Skeletal muscle satellite cell (primary cell): ENCODE data around the gene GFM2.
"Not testable (repeated sequence)": the region's sequence is repeated elsewhere in the genome, so short reads cannot be mapped to it uniquely, and the experiment has no call there.

ENCODE experiments used
- H3K27me3 ChIP-seq: 2 replicates; pipeline ENCODE4 v1.7.0; 2013; ENCODE audit warnings: low read length; ENCODE audit not compliant: control insufficient read depth, insufficient read depth
- H3K36me3 ChIP-seq: 2 replicates; pipeline ENCODE4 v1.7.0; 2013; ENCODE audit warnings: mild to moderate bottlenecking, control low read depth, low read length; ENCODE audit not compliant: insufficient read depth
- H3K4me1 ChIP-seq: 2 replicates; pipeline ENCODE4 v1.7.0; 2013; ENCODE audit warnings: low read length; ENCODE audit not compliant: control insufficient read depth, insufficient read depth
- H3K4me2 ChIP-seq: 2 replicates; pipeline ENCODE4 v1.7.0; 2013; ENCODE audit warnings: mild to moderate bottlenecking, low read length
- H3K4me3 ChIP-seq: 2 replicates; pipeline ENCODE4 v1.7.0; 2013; ENCODE audit warnings: low read length
- H3K9ac ChIP-seq: 2 replicates; pipeline ENCODE4 v1.7.0; 2013; ENCODE audit warnings: mild to moderate bottlenecking, low read depth, low read length, moderate library complexity
- H3K9me3 ChIP-seq: replicated peaks from 2 replicates; pipeline ENCODE4 v1.7.0; 2013; ENCODE audit warnings: mild to moderate bottlenecking, control low read depth, low read length

Gene GFM2

GRCh38 chr5:74717596-74717995 is 49.3 kb downstream of the GFM2 start:
- no peak overlapping the region for H3K4me2 ChIP-seq
- H3K36me3 ChIP-seq: peaks cover 37% of the 10 kb centered on the region
- no peaks in the 10 kb centered on the region for H3K4me1 ChIP-seq
- no peak overlapping the region for H3K9ac ChIP-seq
- no peaks in the 10 kb centered on the region for H3K27me3 ChIP-seq
- H3K4me3 ChIP-seq: no peak overlapping the region
- H3K9me3 ChIP-seq: no peaks in the 10 kb centered on the region

- H3K4me1 ChIP-seq: no peaks in the 10 kb centered on the region
- H3K4me2 ChIP-seq: no peak overlapping the region
- no peak overlapping the region for H3K9ac ChIP-seq
- no peaks in the 10 kb centered on the region for H3K27me3 ChIP-seq
- H3K36me3 ChIP-seq: peaks cover 29% of the 10 kb centered on the region
- H3K4me3 ChIP-seq: no peak overlapping the region
- no peaks in the 10 kb centered on the region for H3K9me3 ChIP-seq
These were observed 73.7 kb downstream of the GFM2 start for GRCh38 chr5:74693191-74693590.

- H3K9ac ChIP-seq: no peak overlapping the region
- H3K4me3 ChIP-seq: no peak overlapping the region
- H3K4me2 ChIP-seq: peak overlapping the region; percentile 92
- peaks cover 22% of the 10 kb centered on the region for H3K36me3 ChIP-seq
- H3K4me1 ChIP-seq: peaks cover 15% of the 10 kb centered on the region
- no peaks in the 10 kb centered on the region for H3K27me3 ChIP-seq
- H3K9me3 ChIP-seq: no peaks in the 10 kb centered on the region
These were observed 79.8 kb downstream of the GFM2 start for GRCh38 chr5:74686962-74687751.

GRCh38 chr5:74685979-74686631 is 80.8 kb downstream of the GFM2 start:
- Histone ChIP-seq H3K27me3 (no peaks in the 10 kb centered on the region), H3K4me2 (peak overlapping the region; percentile 92), H3K9me3 (no peaks in the 10 kb centered on the region), H3K4me1 (peaks cover 15% of the 10 kb centered on the region), H3K4me3 (peak overlapping the region; percentile 96), H3K9ac (peak overlapping the region; percentile 87), H3K36me3 (peaks cover 14% of the 10 kb centered on the region)

- Histone ChIP-seq H3K4me1 (peaks cover 15% of the 10 kb centered on the region), H3K36me3 (peaks cover 9% of the 10 kb centered on the region), H3K9me3 (no peaks in the 10 kb centered on the region), H3K9ac (peak within 1 kb of the TSS; percentile 87), H3K4me2 (peak within 1 kb of the TSS; percentile 92), H3K27me3 (no peaks in the 10 kb centered on the region), H3K4me3 (peak within 1 kb of the TSS; percentile 96)
These were observed 81.7 kb downstream of the GFM2 start, which contains the start of gene HEXB for GRCh38 chr5:74684900-74685851. TSS of gene HEXB (plus strand) at chr5:74685233. CDS start at chr5:74685261, 28 bp downstream.

- Histone ChIP-seq H3K4me3 (no peak overlapping the region), H3K36me3 (no peaks in the 10 kb centered on the region), H3K4me1 (no peaks in the 10 kb centered on the region), H3K9ac (no peak overlapping the region), H3K9me3 (no peaks in the 10 kb centered on the region), H3K4me2 (no peak overlapping the region), H3K27me3 (no peaks in the 10 kb centered on the region)
These were observed 87.0 kb downstream of the GFM2 start for GRCh38 chr5:74679966-74680365.

- H3K4me3 ChIP-seq, H3K9ac ChIP-seq, H3K9me3 ChIP-seq: not testable (repeated sequence)
These were observed 87.6 kb downstream of the GFM2 start for GRCh38 chr5:74679300-74679699.

GRCh38 chr5:74678123-74678522 is 88.8 kb downstream of the GFM2 start:
- not testable (repeated sequence) for H3K9me3 ChIP-seq, H3K36me3 ChIP-seq, H3K9ac ChIP-seq, H3K4me2 ChIP-seq, H3K27me3 ChIP-seq, H3K4me3 ChIP-seq, H3K4me1 ChIP-seq

More at GRCh38 chr5:74679300-74679699, 87.6 kb downstream of the GFM2 start:
- H3K36me3 ChIP-seq, H3K27me3 ChIP-seq, H3K4me1 ChIP-seq, H3K4me2 ChIP-seq: not testable (repeated sequence)

- H3K4me1 ChIP-seq, H3K27me3 ChIP-seq, H3K36me3 ChIP-seq, H3K4me2 ChIP-seq, H3K9me3 ChIP-seq, H3K9ac ChIP-seq, H3K4me3 ChIP-seq: not testable (repeated sequence)
These were observed 90.5 kb downstream of the GFM2 start for GRCh38 chr5:74676466-74676865.

GRCh38 chr5:74673011-74673790 is 93.7 kb downstream of the GFM2 start:
- Histone ChIP-seq H3K9ac (peak overlapping the region; percentile 29), H3K4me3 (peak overlapping the region; percentile 64), H3K27me3 (no peaks in the 10 kb centered on the region), H3K36me3 (no peaks in the 10 kb centered on the region), H3K4me1 (peaks cover 6% of the 10 kb centered on the region), H3K9me3 (no peaks in the 10 kb centered on the region), H3K4me2 (peak overlapping the region; percentile 86)
